HG03139 (cell line): ENCODE results near the gene MLLT3.
"Not testable (repeated sequence)": the region's sequence is repeated elsewhere in the genome, so short reads cannot be mapped to it uniquely, and the experiment has no call there.

Experiments used
- ATAC-seq: cut with Tn5 transposase; IDR thresholded peaks from one replicate; pipeline ENCODE4 v1.9.1; 2021; ENCODE audit not compliant: unreplicated experiment

Gene MLLT3

GRCh38 chr9:20622330-20623020 lies at the start of gene MLLT3:
MLLT3 (minus strand) TSS chr9:20622499.
- peak; percentile 71 for ATAC-seq

DNA sequence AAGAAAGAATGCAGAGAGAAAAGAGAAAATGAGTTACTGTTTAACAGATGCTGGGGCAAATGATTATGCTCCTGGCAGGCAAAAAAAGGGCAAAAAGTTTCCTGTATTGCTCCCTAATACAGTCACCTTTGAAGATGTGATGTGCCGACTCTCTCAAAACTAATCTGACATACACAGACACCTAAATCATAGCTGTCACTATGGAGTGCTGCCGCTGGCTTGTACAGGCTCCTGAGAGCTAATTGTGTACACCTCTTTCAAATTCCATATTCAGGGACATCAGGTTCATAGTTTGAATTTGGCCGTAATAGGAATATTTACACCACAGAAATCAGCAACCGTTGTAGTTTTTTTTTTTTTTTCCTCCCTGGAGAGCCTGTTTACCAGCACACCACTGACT lies 49.3 kb upstream of the MLLT3 start:
- no peak for ATAC-seq

- ATAC-seq = no peak
These were observed 48.1 kb upstream of the MLLT3 start for GRCh38 chr9:20670395-20670794.

DNA sequence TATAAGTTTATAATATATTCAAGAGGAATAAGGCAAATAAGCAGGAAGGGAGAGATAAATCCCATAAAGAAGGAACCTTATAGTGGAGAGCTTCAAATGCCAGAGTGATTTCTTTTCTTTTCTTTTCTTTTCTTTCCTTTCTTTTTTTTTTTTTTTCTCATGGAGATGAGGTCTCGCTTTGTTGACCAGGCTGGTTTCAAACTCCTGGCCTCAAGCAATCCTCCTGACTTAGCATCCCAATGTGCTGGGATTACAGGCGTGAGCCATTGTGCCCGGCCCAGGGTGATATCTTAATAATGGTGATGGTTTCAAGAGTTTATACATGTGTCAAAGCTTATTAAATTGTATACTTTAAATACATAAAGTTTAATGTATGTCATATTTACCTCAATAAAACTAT lies 42.2 kb upstream of the MLLT3 start:
- ATAC-seq = no peak

GRCh38 chr9:20663133-20663532 lies 40.8 kb upstream of the MLLT3 start:
- ATAC-seq = no peak

GRCh38 chr9:20662156-20662555 lies 39.9 kb upstream of the MLLT3 start:
- no peak for ATAC-seq

DNA sequence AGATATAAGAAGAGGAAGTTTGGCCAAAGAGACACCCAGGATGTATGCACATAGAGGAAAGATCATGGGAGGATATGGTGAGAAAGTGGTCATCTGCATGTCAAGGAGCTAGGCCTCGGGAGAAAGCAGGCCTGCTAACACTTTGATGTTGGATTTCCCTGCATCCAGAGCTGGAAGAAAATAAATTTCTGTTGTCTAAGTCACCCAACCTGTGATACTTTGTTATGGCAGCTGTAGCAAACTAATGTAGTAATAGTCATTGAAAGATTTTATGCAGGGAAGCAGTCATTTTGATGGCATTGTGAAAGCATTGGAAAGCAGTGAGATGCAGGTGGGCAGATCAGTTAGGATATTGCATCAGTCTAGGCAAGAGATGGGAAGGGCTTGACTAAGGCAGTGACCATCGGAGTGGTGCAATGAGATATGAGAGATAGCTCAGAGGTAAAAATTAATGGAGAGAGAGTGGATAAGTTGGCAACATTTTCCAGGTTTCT lies 37.2 kb upstream of the MLLT3 start:
- ATAC-seq = no peak

GRCh38 chr9:20658677-20659473 lies 36.6 kb upstream of the MLLT3 start:
- no peak for ATAC-seq

GRCh38 chr9:20658246-20658667 lies 36.0 kb upstream of the MLLT3 start:
- not testable (repeated sequence) for ATAC-seq

DNA sequence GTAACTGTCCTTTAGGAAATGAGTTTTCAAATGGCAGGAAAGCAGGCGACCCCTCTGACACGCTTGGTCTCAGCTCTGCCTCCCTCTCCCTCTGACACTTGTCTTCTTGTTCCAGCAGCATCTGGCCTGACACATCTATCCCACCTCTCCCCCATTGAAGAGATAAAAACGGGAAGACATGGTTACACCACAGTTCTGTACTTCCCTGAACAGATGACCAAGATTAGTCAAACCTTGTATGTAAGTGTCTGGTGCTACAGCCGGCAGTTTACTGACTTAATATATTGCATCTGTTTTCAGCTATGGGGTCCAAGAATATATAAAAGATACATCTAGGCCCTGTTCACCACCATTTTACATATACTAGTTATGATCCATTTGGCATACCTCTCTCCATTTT lies 29.6 kb upstream of the MLLT3 start:
- ATAC-seq = no peak

DNA sequence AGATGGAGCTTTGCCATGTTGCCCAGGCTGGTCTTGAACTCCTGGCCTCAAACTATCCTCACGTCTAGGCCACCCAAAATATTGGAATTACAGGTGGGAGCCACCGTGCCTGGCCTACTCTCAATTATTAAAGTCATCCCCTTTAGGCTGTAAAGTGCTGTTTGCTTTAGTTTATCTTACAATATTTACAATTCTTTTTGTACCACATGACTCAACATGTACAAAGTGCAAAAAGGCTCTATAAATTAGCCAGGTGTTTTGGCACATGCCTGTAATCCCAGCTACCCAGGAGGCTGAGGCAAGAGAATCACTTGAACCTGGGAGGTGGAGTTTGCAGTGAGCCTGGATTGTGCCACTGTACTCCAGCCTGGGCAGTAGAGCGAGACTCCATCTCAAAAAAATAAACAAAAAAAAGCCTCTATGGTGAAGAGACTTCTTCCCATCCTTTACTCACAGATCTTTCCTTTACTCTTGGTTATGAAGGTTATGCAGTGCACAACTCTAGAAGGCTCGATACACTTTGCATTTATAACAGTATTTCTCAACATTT lies 28.5 kb upstream of the MLLT3 start:
- ATAC-seq = no peak

DNA sequence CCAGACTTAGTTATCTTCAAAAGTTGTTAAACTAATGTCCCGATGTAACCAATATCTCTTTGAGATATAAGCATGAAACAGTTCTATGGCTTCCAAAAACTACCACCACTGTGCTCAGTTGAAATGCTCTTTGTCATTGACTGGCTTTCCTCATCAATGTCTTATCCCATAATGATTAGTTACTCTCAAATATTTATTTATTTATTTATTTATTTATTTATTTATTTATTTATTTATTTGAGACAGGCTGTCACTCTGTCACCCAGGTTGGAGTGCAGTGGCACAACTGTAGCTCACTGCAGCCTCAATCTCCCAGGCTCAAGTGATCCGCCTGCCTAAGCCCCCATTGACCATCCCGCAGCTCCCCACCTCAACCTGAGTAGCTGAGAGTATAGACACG lies 28.0 kb upstream of the MLLT3 start:
- ATAC-seq = no peak

DNA sequence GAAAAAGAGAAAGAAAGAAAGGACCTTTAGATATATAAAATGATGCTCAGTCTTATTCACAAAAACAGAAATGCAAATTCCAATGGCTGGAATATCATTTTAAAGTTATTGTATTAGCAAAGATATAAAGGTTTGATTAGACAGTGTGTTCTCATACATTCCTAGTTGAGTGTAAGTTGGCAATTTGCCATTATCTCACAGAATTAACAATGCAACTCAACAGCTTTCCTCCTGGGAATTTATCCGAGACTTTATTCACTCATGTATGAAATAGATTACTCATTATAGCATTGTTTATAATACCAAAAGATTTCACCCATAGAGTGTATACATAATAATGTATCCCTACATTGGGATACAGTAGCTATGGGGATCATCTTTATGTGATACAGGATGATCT lies 27.1 kb upstream of the MLLT3 start:
- ATAC-seq = no peak

- no peak for ATAC-seq
These were observed 24.4 kb upstream of the MLLT3 start for GRCh38 chr9:20646656-20647055.

DNA sequence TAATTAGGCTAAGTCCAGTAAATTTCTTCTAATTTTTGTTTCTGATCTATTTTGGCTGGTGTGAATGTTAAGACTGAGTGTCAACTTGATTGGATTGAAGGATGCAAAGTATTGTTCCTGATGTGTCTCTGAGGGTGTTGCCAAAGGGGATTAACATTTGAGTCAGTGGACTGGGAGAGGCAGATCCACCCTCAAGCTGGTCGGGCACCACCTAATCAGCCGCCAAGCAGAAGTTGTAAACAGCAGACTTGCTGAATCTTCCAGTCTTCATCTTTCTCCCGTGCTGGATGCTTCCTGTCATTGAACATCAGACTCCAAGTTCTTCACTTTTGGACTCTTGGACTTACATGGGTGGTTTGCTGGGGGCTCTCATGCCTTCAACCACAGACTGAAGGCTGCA lies 21.4 kb upstream of the MLLT3 start:
- no peak for ATAC-seq

GRCh38 chr9:20642045-20642444 lies 19.7 kb upstream of the MLLT3 start:
- no peak for ATAC-seq

- peak; percentile 81 for ATAC-seq
These were observed 18.3 kb upstream of the MLLT3 start for GRCh38 chr9:20640331-20641187.

- ATAC-seq = no peak
These were observed 14.7 kb upstream of the MLLT3 start for GRCh38 chr9:20636888-20637440.

- ATAC-seq = no peak
These were observed 12.6 kb upstream of the MLLT3 start for GRCh38 chr9:20634895-20635294.

- no peak for ATAC-seq
These were observed 10.4 kb upstream of the MLLT3 start for GRCh38 chr9:20632705-20633104.
